A673 (cell line): ENCODE results near the gene YES1. TPM values are rescaled to one million over a fixed set of nuclear protein-coding genes. Genes with fewer than 3 reads are reported as not detected.
"Not testable (repeated sequence)": the region's sequence is repeated elsewhere in the genome, so short reads cannot be mapped to it uniquely, and the experiment has no call there.

Experiments used
- BruUV-seq: library from RNA; stranded (reverse); fragments of 400-500 nt; replicated peaks from 2 replicates; lab custom pipeline; 2021; lab: Mats Ljungman, UMichigan
- CTCF ChIA-PET: fragments of 300-600 bp; sonication (Branson Sonifier 250); formaldehyde crosslinking; loops from one replicate; lab custom pipeline; 2022; ENCODE audit warnings: antibody characterized with exemption; lab: Charles Lee
- POLR2A ChIA-PET: fragments of 300-600 bp; sonication (Branson Sonifier 250); formaldehyde crosslinking; loops from one replicate; lab custom pipeline; 2022; ENCODE audit warnings: antibody characterized with exemption; ENCODE audit not compliant: low non-redundant PET; lab: Charles Lee
- DNase-seq: peaks from one replicate; pipeline ENCODE4 v3.0.0-alpha.2; 2015; ENCODE audit warnings: low spot score
- H3K27ac ChIP-seq: fragments of 200-600 bp; sonication (generic); 2 replicates; pipeline ENCODE4 v1.5.1; 2016; ENCODE audit warnings: mixed run types, low read depth, mild to moderate bottlenecking, mixed read lengths, antibody characterized with exemption, low read length; ENCODE audit not compliant: poor library complexity, severe bottlenecking
- H3K27me3 ChIP-seq: fragments of 200-600 bp; sonication (generic); replicated peaks from 2 replicates; pipeline ENCODE4 v1.6.1; 2017; ENCODE audit warnings: mixed run types, low read depth, mild to moderate bottlenecking, mixed read lengths, antibody characterized with exemption, low read length; ENCODE audit not compliant: insufficient read depth, poor library complexity
- H3K36me3 ChIP-seq: fragments of 200-600 bp; sonication (generic); 2 replicates; pipeline ENCODE4 v1.6.1; 2016; ENCODE audit warnings: mixed run types, mild to moderate bottlenecking, mixed read lengths, antibody characterized with exemption, low read length; ENCODE audit not compliant: insufficient read depth, poor library complexity, severe bottlenecking
- H3K4me1 ChIP-seq: fragments of 200-600 bp; sonication (generic); 2 replicates; pipeline ENCODE4 v1.6.1; 2017; ENCODE audit warnings: mixed run types, mild to moderate bottlenecking, mixed read lengths, antibody characterized with exemption, low read length; ENCODE audit not compliant: insufficient read depth, poor library complexity, severe bottlenecking
- H3K4me3 ChIP-seq: fragments of 200-600 bp; sonication (generic); 2 replicates; pipeline ENCODE4 v1.5.1; 2016; ENCODE audit warnings: low read depth, mixed run types, mild to moderate bottlenecking, mixed read lengths, low read length; ENCODE audit not compliant: poor library complexity, severe bottlenecking
- H3K9me3 ChIP-seq: fragments of 200-600 bp; sonication (generic); 2 replicates; pipeline ENCODE4 v1.6.1; 2016; ENCODE audit warnings: mixed run types, low read depth, mild to moderate bottlenecking, mixed read lengths, antibody characterized with exemption, low read length; ENCODE audit not compliant: poor library complexity, severe bottlenecking
- EZH2 ChIP-seq: fragments of 200-600 bp; sonication (generic); IDR thresholded peaks from 2 replicates; pipeline ENCODE4 v1.6.1; 2017; ENCODE audit warnings: borderline replicate concordance, low read depth, mild to moderate bottlenecking, mixed read lengths, antibody characterized with exemption, low read length; ENCODE audit not compliant: poor library complexity, severe bottlenecking
- intact Hi-C: fragments of 100-400 bp; cut with micrococcal nuclease; formaldehyde crosslinking; loops from one replicate; pipeline ENCODE4 v1.10.0; 2022; ENCODE audit not compliant: unreplicated experiment
- total RNA-seq: library from RNA; stranded (reverse); gene quantifications from 2 replicates; pipeline ENCODE4 v1.2.3, GENCODE V29; 2021
- TF ChIP-seq, protein P1 (sequence below): fragments of 300-800, 200-600 bp; sonication (generic); conservative IDR thresholded peaks from 2 replicates; pipeline ENCODE4 v1.5.1; 2017; ENCODE audit warnings: low read depth, mild to moderate bottlenecking, antibody characterized with exemption, low read length, moderate library complexity, mixed read lengths

YES1 gene
- total RNA-seq, 1 experiment from 2014 or later: 138 TPM

DNA sequence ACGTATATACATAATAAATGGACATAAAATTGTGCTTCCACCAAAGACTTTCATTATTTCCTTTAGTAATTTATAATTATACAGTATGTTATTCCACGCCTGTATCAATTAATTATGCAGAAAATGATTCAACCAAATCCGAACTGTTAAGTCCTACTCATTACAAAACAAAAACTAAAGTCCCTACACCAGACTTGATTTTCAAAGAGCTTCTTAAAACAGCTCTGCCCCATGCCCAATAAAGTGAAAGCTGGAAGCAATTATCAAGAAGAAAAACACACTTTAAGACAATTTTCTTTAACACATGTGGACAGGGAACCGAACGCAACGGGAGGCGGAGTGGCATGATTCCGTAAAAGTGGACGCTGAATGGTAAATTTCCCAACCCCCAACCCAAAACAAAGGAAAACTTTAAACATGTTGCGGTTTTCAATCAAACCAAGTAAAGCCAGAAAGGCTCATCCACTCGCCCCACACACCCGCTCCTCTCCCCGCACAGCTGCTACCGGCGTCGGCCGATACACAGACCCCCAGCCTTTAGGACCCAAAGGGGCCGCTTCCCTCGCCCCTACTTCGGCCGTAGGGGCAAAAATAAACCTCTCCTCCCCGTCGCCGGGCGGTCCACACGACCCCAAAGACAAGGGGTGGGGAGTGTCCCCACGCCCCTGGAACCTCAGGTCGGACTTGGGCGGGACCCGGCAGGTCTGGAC, 705 bp downstream of the YES1 start:
- H3K9me3 ChIP-seq: no peaks in the 10 kb centered on the region
- peak overlapping the region; percentile 89 for H3K27ac ChIP-seq
- intact Hi-C loops: loop anchor here (5.0 kb wide), 1 partner anchor 49 kb away; no protein-coding TSS in a partner anchor
- H3K27me3 ChIP-seq: no peaks in the 10 kb centered on the region
- H3K4me3 ChIP-seq: peak overlapping the region; percentile 99
- ChIA-PET POLR2A (no interaction called here), CTCF (no interaction called here)
- DNase-seq: peak; percentile 50
- BruUV-seq: TSS peak; percentile 60
- H3K4me1 ChIP-seq: peaks cover 14% of the 10 kb centered on the region
- no peaks in the 10 kb centered on the region for H3K36me3 ChIP-seq
- no peak for TF ChIP-seq EZH2
- TF ChIP-seq, protein P1, sequence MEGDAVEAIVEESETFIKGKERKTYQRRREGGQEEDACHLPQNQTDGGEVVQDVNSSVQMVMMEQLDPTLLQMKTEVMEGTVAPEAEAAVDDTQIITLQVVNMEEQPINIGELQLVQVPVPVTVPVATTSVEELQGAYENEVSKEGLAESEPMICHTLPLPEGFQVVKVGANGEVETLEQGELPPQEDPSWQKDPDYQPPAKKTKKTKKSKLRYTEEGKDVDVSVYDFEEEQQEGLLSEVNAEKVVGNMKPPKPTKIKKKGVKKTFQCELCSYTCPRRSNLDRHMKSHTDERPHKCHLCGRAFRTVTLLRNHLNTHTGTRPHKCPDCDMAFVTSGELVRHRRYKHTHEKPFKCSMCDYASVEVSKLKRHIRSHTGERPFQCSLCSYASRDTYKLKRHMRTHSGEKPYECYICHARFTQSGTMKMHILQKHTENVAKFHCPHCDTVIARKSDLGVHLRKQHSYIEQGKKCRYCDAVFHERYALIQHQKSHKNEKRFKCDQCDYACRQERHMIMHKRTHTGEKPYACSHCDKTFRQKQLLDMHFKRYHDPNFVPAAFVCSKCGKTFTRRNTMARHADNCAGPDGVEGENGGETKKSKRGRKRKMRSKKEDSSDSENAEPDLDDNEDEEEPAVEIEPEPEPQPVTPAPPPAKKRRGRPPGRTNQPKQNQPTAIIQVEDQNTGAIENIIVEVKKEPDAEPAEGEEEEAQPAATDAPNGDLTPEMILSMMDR: no peak

DNA sequence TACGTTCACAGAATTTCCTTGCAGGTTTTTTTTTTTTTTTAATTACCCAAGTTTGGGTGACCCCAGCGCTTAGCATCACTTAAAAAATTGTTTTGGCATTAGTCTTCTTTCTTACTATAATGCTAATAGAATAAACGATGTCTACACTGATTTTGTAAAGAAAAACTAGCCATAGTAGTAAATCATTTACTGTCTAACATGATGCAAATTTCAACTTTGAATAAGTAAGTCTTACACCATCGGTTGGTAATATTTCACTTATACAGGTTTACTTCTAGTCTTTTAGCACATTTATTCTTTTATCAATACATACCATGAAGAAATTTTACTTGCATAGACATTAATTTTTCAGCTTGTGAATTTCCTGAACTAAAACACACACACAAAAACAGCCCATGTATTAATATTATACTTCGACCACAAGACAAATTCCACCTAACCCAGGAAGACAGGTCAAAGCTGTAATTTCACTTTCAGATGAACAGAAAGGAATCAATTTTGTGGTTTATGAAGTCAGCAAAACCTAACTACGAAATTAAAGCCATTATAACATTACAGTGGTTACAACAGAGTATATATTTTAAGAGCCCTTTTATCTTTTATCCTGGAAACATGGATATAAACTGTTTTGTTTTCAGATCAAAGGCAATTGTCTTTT, 1.9 kb downstream of the YES1 start:
- H3K27me3 ChIP-seq: no peaks in the 10 kb centered on the region
- H3K9me3 ChIP-seq: no peaks in the 10 kb centered on the region
- intact Hi-C loops: loop anchor here (5.0 kb wide), 1 partner anchor 48 kb away; no protein-coding TSS in a partner anchor
- no TSS peak for BruUV-seq
- ChIA-PET POLR2A (interaction anchor here (0.6 kb wide), 1 partner anchor 23 kb away, joined by 4 read pairs; no protein-coding TSS in a partner anchor), CTCF (no interaction called here)
- TF ChIP-seq EZH2: no peak
- TF ChIP-seq, protein P1: no peak
- no peaks in the 10 kb centered on the region for H3K36me3 ChIP-seq
- DNase-seq: no peak
- peak overlapping the region; percentile 89 for H3K27ac ChIP-seq
- peaks cover 24% of the 10 kb centered on the region for H3K4me1 ChIP-seq
- H3K4me3 ChIP-seq: peak overlapping the region; percentile 99

DNA sequence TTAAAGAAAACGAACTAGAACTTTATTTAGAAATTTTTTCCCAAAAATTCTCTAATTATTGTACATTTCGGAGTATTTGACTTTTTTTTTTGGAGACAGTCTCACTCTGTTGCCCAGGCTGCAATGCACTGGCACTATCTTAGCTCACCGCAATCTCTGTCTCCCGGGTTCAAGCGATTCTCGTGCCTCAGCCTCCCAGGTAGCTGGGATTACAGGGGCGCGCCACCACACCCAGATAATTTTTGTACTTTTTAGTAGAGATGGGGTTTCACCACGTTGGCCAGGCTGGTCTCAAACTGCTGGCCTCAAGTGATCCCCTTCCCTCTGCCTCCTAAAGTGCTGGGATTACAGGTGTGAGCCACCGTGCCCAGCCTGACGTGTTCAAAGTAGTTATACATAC, 2.8 kb downstream of the YES1 start:
- CTCF ChIA-PET, POLR2A ChIA-PET, intact Hi-C loops, H3K9me3 ChIP-seq, DNase-seq, BruUV-seq, H3K36me3 ChIP-seq, H3K27ac ChIP-seq, H3K27me3 ChIP-seq: not testable (repeated sequence)
- H3K4me1 ChIP-seq: peaks cover 24% of the 10 kb centered on the region
- peak overlapping the region; percentile 99 for H3K4me3 ChIP-seq
